K562 (cell line): ENCODE measurements around the gene DBNL. TPM values are rescaled to one million over a fixed set of nuclear protein-coding genes. Genes with fewer than 3 reads are reported as not detected.
A peak's percentile ranks its signal among the peaks of the same experiment; 100 is the strongest.

Experiments
- ATAC-seq: fragments of 200-7000 bp; cut with Tn5 transposase; 3 replicates; pipeline ENCODE4 v1.9.1; 2020; ENCODE audit warnings: moderate library complexity
- BruUV-seq: library from RNA; stranded (reverse); fragments of 400-500 nt; replicated peaks from 2 replicates; lab custom pipeline; 2021; lab: Mats Ljungman, UMichigan
- CTCF ChIA-PET: fragments of 300-600 bp; formaldehyde crosslinking; extraction: SDS; loops from one replicate; lab custom pipeline; 2021; ENCODE audit warnings: low intra/inter-chr PET ratio; lab: Yijun Ruan, JAX
- POLR2A ChIA-PET: fragments of 300-600, 350-650 bp; sonication (Branson Sonifier 250); formaldehyde crosslinking; extraction: SDS; loops from one replicate; lab custom pipeline; 2021; ENCODE audit warnings: antibody characterized with exemption, inconsistent platforms; lab: Yijun Ruan, JAX
- DNase-seq, 4 experiments: peaks; one replicate each; pipeline versions ENCODE4 v3.0.0 to v3.0.0-alpha.2; 2011 to 2018; ENCODE audit warnings: low spot score in 3 of 4, mixed read lengths in 3 of 4; ENCODE audit errors: extremely low read depth in 1 of 4
- FAIRE-seq: peaks from 2 replicates; lab custom pipeline; 2011; peaks lifted over from hg19 to GRCh38; lab: Jason Lieb, UNC
- H2AFZ ChIP-seq: 2 replicates; pipeline ENCODE4 v1.6.0; 2011; ENCODE audit warnings: low read depth, low read length, control low read depth, inconsistent platforms
- H3K27ac ChIP-seq: fragments of 200-600 bp; 3 replicates; pipeline ENCODE4 v1.8.0; 2011; ENCODE audit warnings: low read depth, mild to moderate bottlenecking, control low read depth, inconsistent platforms, low read length, moderate library complexity, mixed read lengths; ENCODE audit errors: extremely low read depth
- H3K27me3 ChIP-seq, 2 experiments: fragments of 300-600 bp in 1 of 2; 2 replicates in 1 of 2; 3 replicates in 1 of 2; pipeline versions ENCODE4 v1.6.0 to v1.8.0; 2011; ENCODE audit warnings: inconsistent platforms in 2 of 2, low read length in 2 of 2, mild to moderate bottlenecking in 1 of 2, mixed read lengths in 1 of 2, moderate library complexity in 1 of 2; ENCODE audit not compliant: control insufficient read depth in 2 of 2, insufficient read depth in 2 of 2
- H3K36me3 ChIP-seq: fragments of 300-600 bp; 3 replicates; pipeline ENCODE4 v1.8.0; 2011; ENCODE audit warnings: mild to moderate bottlenecking, low read length, inconsistent platforms; ENCODE audit not compliant: control insufficient read depth, insufficient read depth
- H3K4me1 ChIP-seq, 2 experiments: fragments of 200-600 bp in 1 of 2; replicated peaks in 1 of 2; 2 replicates in 1 of 2; 3 replicates in 1 of 2; pipeline versions ENCODE4 v1.5.1 to v1.8.0; 2011; ENCODE audit warnings: inconsistent platforms in 2 of 2, low read length in 2 of 2, mild to moderate bottlenecking in 1 of 2, mixed read lengths in 1 of 2, moderate library complexity in 1 of 2; ENCODE audit not compliant: control insufficient read depth in 2 of 2, insufficient read depth in 2 of 2
- H3K4me2 ChIP-seq: 2 replicates; pipeline ENCODE4 v1.6.1; 2011; ENCODE audit warnings: low read length, control low read depth, inconsistent platforms, mixed read lengths; ENCODE audit not compliant: insufficient read depth
- H3K4me3 ChIP-seq: fragments of 200-600 bp; sonication (generic), shearing (Covaris generic); 2 replicates; pipeline ENCODE4 v1.5.1; 2016; ENCODE audit warnings: control low read depth, inconsistent platforms
- H3K79me2 ChIP-seq: fragments of 200-600 bp; 3 replicates; pipeline ENCODE4 v1.8.0; 2011; ENCODE audit warnings: low read length, inconsistent platforms; ENCODE audit not compliant: control insufficient read depth, insufficient read depth
- H3K9ac ChIP-seq, 2 experiments: 2 replicates each; pipeline versions ENCODE4 v1.6.0 to v1.6.1; 2011; ENCODE audit warnings: low read depth in 2 of 2, low read length in 2 of 2, control low read depth in 1 of 2, inconsistent platforms in 1 of 2, mild to moderate bottlenecking in 1 of 2, mixed read lengths in 1 of 2; ENCODE audit not compliant: insufficient read depth in 1 of 2
- H3K9me1 ChIP-seq: one replicate; pipeline ENCODE4 v1.6.0; 2011; ENCODE audit warnings: inconsistent platforms, mild to moderate bottlenecking, low read length, moderate library complexity; ENCODE audit not compliant: control insufficient read depth, insufficient read depth
- H3K9me3 ChIP-seq: replicated peaks from 2 replicates; pipeline ENCODE4 v1.5.1; 2011; ENCODE audit warnings: low read depth, low read length, inconsistent platforms; ENCODE audit not compliant: control insufficient read depth, insufficient read depth
- H4K20me1 ChIP-seq: replicated peaks from 2 replicates; pipeline ENCODE4 v1.6.1; 2011; ENCODE audit warnings: low read length, inconsistent platforms, mixed read lengths; ENCODE audit not compliant: control insufficient read depth, insufficient read depth
- CBFA2T2 ChIP-seq: fragments of 450-650 bp; conservative IDR thresholded peaks from 2 replicates; pipeline ENCODE4 v1.6.1; 2017; ENCODE audit warnings: mild to moderate bottlenecking
- CGGBP1 ChIP-seq: fragments of 250-450 bp; sonication (Bioruptor Pico); IDR thresholded peaks from 2 replicates; pipeline ENCODE4 v1.9.0; 2021; ENCODE audit warnings: mild to moderate bottlenecking
- FOSL1 ChIP-seq: fragments of 200-800 bp; sonication (Bioruptor generic); conservative IDR thresholded peaks from 2 replicates; pipeline ENCODE4 v1.6.1; 2016; ENCODE audit warnings: missing genetic modification characterization, missing compliant biosample characterization
- FOXK2 ChIP-seq, 2 experiments: fragments of 450-650 bp; IDR thresholded peaks in 1 of 2; conservative IDR thresholded peaks in 1 of 2; 2 replicates each; pipeline ENCODE4 v1.6.1; 2016; ENCODE audit warnings: low read depth in 2 of 2, mild to moderate bottlenecking in 1 of 2
- MGA ChIP-seq: fragments of 450-650 bp; IDR thresholded peaks from 2 replicates; pipeline ENCODE4 v1.6.1; 2016; ENCODE audit warnings: mild to moderate bottlenecking, moderate library complexity
- WHSC1 ChIP-seq: IDR thresholded peaks from one replicate; pipeline ENCODE4 v1.6.1; 2012; ENCODE audit warnings: low read length, control low read depth, inconsistent platforms
- whole genome bisulfite sequencing: fragments of 100-300 bp; shearing (Covaris generic); methylation state at CpG from one replicate; pipeline ENCODE4 v1.1.6; 2016; ENCODE audit warnings: low coverage, mixed read lengths; ENCODE audit not compliant: insufficient coverage; ENCODE audit errors: missing lambda C conversion rate; 5-methylcytosine and 5-hydroxymethylcytosine counted together
- in situ Hi-C: fragments of 300-500 bp; cut with MboI; formaldehyde crosslinking; loops from 4 replicates; pipeline ENCODE4 v1.15.0; 2018; ENCODE audit warnings: inconsistent platforms, mixed read lengths
- intact Hi-C: fragments of 100-400 bp; cut with micrococcal nuclease; formaldehyde crosslinking; loops from 2 replicates; pipeline ENCODE4 v1.14.2; 2022
- polyA plus RNA-seq, 8 experiments: library from polyadenylated mRNA; depleted of rRNA in 4 of 8; stranded (reverse) in 5 of 8; unstranded in 3 of 8; fragments of >200 nt; fragmentation: Nextera tagmentation in 2 of 8; fragmentation: Illumina TruSeq in 1 of 8; extraction: Ambion mirVana in 2 of 8; extraction: Trizol in 1 of 8; gene quantifications; 2 replicates each; pipeline versions ENCODE4 v1.2.1 to v1.2.3, GENCODE V29; 2011 to 2014; ENCODE audit warnings: inconsistent platforms in 1 of 8, missing spikeins in 1 of 8
- total RNA-seq, 7 experiments: library from RNA; depleted of rRNA in 6 of 7; stranded (reverse); fragments of >200 nt in 6 of 7; fragmentation: Illumina TruSeq in 2 of 7; extraction: Trizol in 2 of 7; gene quantifications; 2 replicates each; pipeline versions ENCODE4 v1.2.1 to v1.2.3, GENCODE V29; 2011 to 2021; ENCODE audit warnings: low replicate concordance in 1 of 7

The DBNL gene
- total and polyA plus RNA-seq, 9 of the 15 experiments (the other 6 are each of a cell fraction or from before 2014, with no cell fraction given) = 1.9 to 65.1 (median 38.9) TPM

- in situ Hi-C loops (no loop called here), intact Hi-C loops (loop anchor here (2.0 kb wide), 1 partner anchor 124 kb away; no protein-coding TSS in a partner anchor)
- H3K36me3 ChIP-seq = peaks cover 13% of the 10 kb centered on the region; the same call in 1 of the 3 replicates
- H3K9me1 ChIP-seq = peaks cover 4% of the 10 kb centered on the region
- H3K4me1 ChIP-seq = peaks cover 6 to 16% of the 10 kb centered on the region in 2 experiments; a peak in 3 of 5 replicates
- H3K79me2 ChIP-seq = no peaks in the 10 kb centered on the region
- BruUV-seq = no TSS peak
- FAIRE-seq (peak; percentile 78), DNase-seq (peak; percentile 68 to 82 (median 76)), ATAC-seq (peak; percentile 90)
- H3K9ac ChIP-seq = no peak overlapping the region
- peaks cover 6% of the 10 kb centered on the region for H4K20me1 ChIP-seq
- POLR2A ChIA-PET = interaction anchor here (0.9 kb wide), 1 partner anchor 19 kb away, joined by 3 read pairs; no protein-coding TSS in a partner anchor
- no peak overlapping the region for H3K4me3 ChIP-seq
- peaks cover 0 to 7% of the 10 kb centered on the region in 2 experiments; a peak in 2 of 5 replicates for H3K27me3 ChIP-seq
- H3K4me2 ChIP-seq = no peak overlapping the region
- CTCF ChIA-PET = interaction anchor here (1.0 kb wide), 1 partner anchor 52 kb away, joined by 3 read pairs; no protein-coding TSS in a partner anchor
- H3K27ac ChIP-seq = no peak overlapping the region
- 35% methylated on average over 12 of the region's 12 CpGs for WGBS
- no peaks in the 10 kb centered on the region for H3K9me3 ChIP-seq
- no peak overlapping the region for H2AFZ ChIP-seq
- no peak for TF ChIP-seq CBFA2T2
- no peak for TF ChIP-seq CGGBP1
- no peak for TF ChIP-seq WHSC1
- no peak for TF ChIP-seq FOXK2 (conservative IDR thresholded peaks at IDR 0.05 in 1 of 2, IDR thresholded peaks at IDR 0.05 in 1 of 2; ENCODE audit: low read depth in 2 of 2)
- no peak for TF ChIP-seq MGA
- 0 out of 2 replicates have a peak, but pooled peaks have one; percentile 16 for TF ChIP-seq FOSL1 (tag)
Observed at GRCh38 chr7:44072364-44073231, 28.1 kb downstream of the DBNL start.
